Stomach (tissue), 4 donors: ENCODE results near the gene WDR18.

Experiments used
- POLR2A ChIP-seq, 4 donors: fragments of 450-650 bp; IDR thresholded peaks; one replicate each; pipeline ENCODE4 v1.6.1; 2016; ENCODE audit warnings: antibody characterized with exemption in 4 of 4, control low read depth in 2 of 4, mild to moderate bottlenecking in 1 of 4, moderate library complexity in 1 of 4
- TF ChIP-seq, protein P1 (sequence below), 7 experiments: fragments of 450-650 bp in 4 of 7; fragments of 200-600 bp in 3 of 7; sonication (generic) in 3 of 7; IDR thresholded peaks; one replicate each; pipeline ENCODE4 v1.5.1; 2016 to 2019; ENCODE audit warnings: antibody characterized with exemption in 7 of 7, control low read depth in 2 of 7, mild to moderate bottlenecking in 1 of 7

DNA sequence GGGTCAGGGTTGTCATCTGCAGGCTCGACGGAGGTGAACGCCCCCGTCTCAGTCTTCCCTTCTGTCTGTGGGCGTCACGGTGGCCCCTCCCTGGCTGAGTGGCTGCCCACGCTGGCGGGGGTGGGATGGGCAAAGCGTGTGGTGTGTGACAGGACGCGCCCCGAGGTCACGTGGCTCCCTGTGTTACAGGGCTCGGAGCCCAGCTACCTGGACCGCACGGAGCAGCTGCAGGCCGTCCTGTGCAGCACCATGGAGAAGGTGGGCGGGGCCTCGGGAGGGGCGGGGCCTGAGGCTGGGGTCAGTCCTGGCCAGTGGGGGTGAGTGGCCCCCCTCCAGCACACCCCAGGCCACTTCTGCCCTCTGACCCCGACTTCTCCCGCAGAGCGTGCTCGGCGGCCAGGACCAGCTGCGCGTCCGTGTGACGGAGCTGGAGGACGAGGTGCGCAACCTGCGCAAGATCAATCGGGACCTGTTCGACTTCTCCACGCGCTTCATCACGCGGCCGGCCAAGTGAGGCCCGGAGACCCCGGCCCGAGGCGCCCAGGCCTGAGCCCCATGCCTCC, 9.8 kb downstream of the WDR18 start:
- TF ChIP-seq, protein P1, sequence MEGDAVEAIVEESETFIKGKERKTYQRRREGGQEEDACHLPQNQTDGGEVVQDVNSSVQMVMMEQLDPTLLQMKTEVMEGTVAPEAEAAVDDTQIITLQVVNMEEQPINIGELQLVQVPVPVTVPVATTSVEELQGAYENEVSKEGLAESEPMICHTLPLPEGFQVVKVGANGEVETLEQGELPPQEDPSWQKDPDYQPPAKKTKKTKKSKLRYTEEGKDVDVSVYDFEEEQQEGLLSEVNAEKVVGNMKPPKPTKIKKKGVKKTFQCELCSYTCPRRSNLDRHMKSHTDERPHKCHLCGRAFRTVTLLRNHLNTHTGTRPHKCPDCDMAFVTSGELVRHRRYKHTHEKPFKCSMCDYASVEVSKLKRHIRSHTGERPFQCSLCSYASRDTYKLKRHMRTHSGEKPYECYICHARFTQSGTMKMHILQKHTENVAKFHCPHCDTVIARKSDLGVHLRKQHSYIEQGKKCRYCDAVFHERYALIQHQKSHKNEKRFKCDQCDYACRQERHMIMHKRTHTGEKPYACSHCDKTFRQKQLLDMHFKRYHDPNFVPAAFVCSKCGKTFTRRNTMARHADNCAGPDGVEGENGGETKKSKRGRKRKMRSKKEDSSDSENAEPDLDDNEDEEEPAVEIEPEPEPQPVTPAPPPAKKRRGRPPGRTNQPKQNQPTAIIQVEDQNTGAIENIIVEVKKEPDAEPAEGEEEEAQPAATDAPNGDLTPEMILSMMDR (IDR thresholded peaks at IDR 0.05), result no peak
- no peak for TF ChIP-seq POLR2A (IDR thresholded peaks at IDR 0.05)
